GM11168 (cell line): Measurements from ENCODE around the gene PROK2.

Experiments used
- in situ Hi-C: fragments of 300-500 bp; cut with MboI; formaldehyde crosslinking; loops from one replicate; pipeline ENCODE4 v1.12.0; 2022; ENCODE audit warnings: low sequenced_read_pairs; ENCODE audit not compliant: unreplicated experiment

PROK2 gene

DNA sequence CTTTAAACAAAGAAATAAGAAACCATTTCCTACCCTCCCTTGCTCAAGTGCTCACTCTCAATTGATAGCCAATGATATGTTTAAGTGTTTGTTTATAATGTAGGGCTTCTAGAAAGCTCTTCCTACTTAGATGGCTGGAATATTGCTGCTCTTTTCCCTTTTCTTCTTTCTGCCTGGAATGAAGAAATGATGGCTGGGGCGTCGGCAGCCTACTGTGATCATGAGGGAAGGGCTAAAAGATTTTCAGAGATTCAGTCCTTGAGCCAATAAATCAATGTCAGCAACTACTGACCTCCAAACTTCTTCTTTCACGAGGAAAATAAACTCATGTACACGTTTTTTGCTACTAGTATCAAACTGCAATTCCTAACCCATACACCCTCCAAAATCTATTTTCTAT lies 33.3 kb downstream of the PROK2 start:
- in situ Hi-C loops = no loop called here

DNA sequence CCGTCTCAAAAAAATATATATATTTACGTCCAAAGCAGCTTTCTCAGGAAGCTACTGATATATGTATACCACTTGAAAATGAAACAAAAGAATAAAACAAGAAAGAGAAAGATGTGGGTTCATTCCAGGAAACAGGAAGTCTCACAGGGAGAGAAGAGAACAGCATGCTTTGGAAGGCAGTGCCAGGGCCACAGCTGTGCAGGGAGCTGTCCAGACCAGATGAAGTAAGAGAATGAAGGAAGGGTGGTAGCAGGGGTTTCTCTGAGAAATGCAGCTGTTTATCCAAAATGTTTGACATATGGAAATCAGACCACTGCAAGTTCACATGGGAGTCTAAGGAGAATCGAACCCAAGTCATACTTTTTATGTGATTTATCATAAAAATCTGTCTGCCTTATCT lies 40.2 kb downstream of the PROK2 start:
- in situ Hi-C loops = no loop called here

DNA sequence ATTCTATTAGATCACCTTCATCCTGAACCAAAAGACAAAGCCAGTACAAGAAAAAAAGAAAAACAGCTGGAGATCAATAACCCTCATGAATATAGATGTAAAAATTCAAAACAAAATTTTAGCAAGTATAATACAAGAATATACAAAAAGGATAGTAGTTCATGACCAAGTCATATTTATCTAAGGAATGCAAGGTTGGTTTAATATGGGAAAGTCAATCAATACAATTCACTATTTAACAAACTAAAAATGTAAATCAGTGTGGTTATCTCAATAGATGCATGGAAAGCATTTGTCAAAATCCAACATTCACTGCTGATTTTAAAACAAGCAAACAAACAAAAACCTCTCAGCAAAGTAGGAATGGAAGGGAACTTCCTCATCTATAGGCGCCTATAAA lies 42.3 kb downstream of the PROK2 start:
- in situ Hi-C loops = no loop called here

GRCh38 chr3:71734881-71735280 lies 50.1 kb downstream of the PROK2 start:
- in situ Hi-C loops = loop anchor here (10.0 kb wide), 2 partner anchors 120 to 1100 kb away; no protein-coding TSS in a partner anchor

- in situ Hi-C loops = loop anchor here (10.0 kb wide), 2 partner anchors 121 to 1101 kb away; no protein-coding TSS in a partner anchor
These were observed 51.6 kb downstream of the PROK2 start for GRCh38 chr3:71733319-71733718.

GRCh38 chr3:71732637-71733036 lies 52.3 kb downstream of the PROK2 start:
- in situ Hi-C loops = loop anchor here (10.0 kb wide), 2 partner anchors 122 to 1102 kb away; no protein-coding TSS in a partner anchor

- in situ Hi-C loops = no loop called here
These were observed 56.2 kb downstream of the PROK2 start for GRCh38 chr3:71728632-71729342.

DNA sequence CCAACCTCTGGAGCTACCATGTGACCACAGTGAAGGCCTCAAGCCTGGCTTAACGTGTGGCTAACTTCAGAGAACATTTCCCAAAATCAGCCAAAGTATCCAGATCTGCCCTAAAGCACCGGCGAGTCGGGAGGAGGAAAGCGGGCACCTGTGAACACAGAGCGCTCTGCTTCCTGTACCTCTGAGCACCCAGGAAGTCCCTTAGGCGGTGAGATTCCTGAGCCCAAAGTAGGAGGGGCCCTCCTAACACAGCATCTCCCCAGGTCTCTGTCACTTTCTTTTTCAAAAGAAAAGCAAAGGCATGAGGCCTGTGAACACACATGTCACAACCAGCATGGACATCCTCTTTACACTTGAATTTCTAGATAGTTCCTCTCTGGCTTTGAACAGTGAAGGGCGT lies 58.8 kb downstream of the PROK2 start:
- in situ Hi-C loops = no loop called here

DNA sequence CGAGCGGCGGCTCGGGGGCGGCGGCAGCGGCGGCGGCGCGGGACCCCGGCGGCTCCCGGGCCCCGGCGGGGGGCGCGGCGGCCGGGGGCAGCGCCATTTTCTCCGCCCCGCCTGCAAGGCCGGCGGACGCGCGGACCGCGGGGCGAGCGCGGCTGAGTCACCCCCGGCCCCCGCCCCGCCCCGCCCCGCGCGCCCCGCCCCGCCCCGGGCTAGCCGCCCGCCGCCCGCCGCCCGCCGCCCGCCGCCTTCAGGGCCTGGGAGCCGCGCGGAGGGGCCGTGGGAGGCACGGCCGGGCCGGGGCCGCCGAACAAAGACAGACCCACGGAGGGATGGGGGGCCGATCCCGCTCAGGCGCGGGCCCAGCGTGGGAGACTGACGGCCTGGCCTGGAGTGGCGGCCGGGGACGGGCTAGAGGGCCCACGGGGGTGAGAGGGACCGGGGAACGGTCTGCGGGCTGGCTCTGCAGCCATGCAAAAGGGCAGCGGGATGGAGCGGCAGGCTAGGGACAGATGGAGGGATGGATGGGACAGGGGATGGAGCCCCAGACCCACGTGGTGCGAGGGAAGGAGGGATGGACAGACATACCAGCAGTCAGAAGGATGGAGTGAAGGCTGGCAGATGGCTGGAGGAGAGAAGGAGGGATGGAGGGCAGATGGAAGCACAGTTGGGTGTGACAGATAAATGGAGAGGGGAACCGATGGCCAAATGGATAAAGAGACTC lies 59.5 kb downstream of the PROK2 start, which contains the start of gene EIF4E3:
EIF4E3 (minus strand) TSS at position 132 of the 721 bp plus-strand sequence; CDS start at position 97, 35 bp downstream.
- in situ Hi-C loops = no loop called here

DNA sequence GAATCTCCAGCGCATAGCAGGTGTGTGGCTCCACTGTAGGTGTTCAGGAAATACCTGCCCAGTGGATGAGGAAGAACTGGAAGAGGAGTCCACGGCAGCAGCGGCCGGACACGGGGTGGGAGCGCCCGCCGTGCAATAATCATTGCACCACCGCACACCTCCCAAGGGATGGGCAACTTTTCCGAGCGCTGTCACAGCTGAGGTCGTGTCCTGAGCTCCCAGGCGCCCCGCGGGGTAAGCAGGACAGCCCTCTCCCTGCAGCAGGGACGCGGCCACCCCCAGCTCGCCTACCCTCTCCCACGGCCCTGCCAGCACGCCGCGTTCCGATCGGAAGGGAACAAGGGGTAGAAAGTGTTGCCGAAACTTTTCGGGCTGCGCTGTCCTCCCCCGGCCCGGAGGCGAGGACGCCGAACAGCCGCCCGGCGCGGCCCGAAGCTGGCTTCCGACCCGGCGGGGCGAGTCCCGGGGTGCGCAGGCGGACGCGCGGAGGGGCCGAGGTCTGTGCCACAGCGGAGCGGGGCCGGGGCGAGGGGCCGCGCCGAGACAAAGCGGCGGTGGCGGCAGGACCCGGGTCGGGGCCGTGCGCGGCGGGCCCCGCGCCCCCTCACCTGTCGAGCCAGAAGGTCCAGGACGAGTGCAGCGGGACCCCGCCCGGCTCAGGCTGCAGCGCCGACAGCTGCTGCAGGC lies 60.2 kb downstream of the PROK2 start:
- in situ Hi-C loops = loop anchor here (25.0 kb wide), 2 partner anchors 363 to 1363 kb away; no protein-coding TSS in a partner anchor

DNA sequence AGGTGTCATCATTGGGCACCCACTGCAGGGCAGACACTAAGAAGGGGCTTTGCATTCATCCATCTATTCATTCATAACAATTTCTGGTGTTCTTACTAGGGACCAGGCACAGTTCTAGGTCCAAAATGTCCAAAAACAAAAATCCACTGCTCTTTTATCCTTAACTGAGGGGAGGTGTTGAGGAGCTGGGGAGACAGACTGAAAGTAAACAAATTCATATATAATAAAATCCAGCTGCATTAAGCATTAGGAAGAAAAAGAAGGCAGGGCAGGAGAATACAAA lies 60.8 kb downstream of the PROK2 start:
- in situ Hi-C loops = loop anchor here (25.0 kb wide), 2 partner anchors 363 to 1363 kb away; no protein-coding TSS in a partner anchor

DNA sequence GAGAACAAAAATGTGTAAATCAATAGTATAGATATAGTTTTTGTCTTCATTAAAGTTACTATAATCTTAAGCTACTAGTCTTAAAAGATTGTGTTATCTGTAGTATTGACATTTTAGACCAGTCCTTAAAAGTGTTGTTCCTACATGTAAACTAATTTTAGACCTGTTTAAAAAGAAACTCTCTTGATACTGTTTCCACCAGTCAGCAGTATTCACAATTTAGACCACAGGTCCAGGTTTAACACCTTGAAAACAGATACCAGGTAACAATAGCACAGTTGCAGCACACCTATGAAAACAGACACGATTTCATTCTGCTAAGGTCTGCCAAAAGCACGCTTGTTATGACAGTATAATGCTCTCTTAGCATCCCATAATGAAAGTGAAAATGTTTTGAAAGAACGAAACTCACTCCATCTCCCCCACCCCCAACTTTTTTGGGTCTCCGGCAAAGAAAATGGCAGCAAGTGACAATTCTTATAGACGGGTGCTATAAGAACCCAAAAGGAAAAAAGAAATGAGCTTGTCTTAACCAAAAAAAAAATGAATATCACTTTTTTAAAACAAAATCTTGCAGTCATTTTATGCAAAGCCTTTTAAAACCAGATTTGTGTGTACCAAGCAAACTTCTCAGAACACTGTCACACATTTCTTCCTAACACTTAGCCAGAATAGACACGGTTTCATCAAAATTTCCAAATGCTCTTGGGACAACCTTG lies 61.3 kb downstream of the PROK2 start:
- in situ Hi-C loops = loop anchor here (25.0 kb wide), 2 partner anchors 364 to 1364 kb away; no protein-coding TSS in a partner anchor

- in situ Hi-C loops = loop anchor here (25.0 kb wide), 2 partner anchors 365 to 1365 kb away; no protein-coding TSS in a partner anchor
These were observed 62.3 kb downstream of the PROK2 start for GRCh38 chr3:71722693-71723092.
